CD4-positive, alpha-beta T cell (primary cell): Measurements from ENCODE around the gene FGD1. TPM values are rescaled to one million over a fixed set of nuclear protein-coding genes. Genes with fewer than 3 reads are reported as not detected.
A peak's percentile ranks its signal among the peaks of the same experiment; 100 is the strongest.

Source experiments
- ATAC-seq: fragments of 200-7000 bp; cut with Tn5 transposase; one replicate; pipeline ENCODE4 v1.10.0; 2022; ENCODE audit warnings: mild to moderate bottlenecking; ENCODE audit not compliant: poor library complexity
- CTCF ChIA-PET: fragments of 350-600 bp; sonication (Branson Sonifier 250); formaldehyde crosslinking; loops from one replicate; lab custom pipeline; 2021; ENCODE audit warnings: antibody characterized with exemption, inconsistent platforms; lab: Charles Lee
- POLR2A ChIA-PET: fragments of 350-600 bp; sonication (Branson Sonifier 250); formaldehyde crosslinking; loops from one replicate; lab custom pipeline; 2021; ENCODE audit warnings: antibody characterized with exemption, inconsistent platforms; lab: Charles Lee
- DNase-seq, 14 experiments: peaks; one replicate each; pipeline ENCODE4 v3.0.0-alpha.2; 2013 to 2020; ENCODE audit warnings: mixed read lengths in 2 of 14
- H3K27ac ChIP-seq, 2 donors: one replicate each; pipeline versions ENCODE4 v1.5.1 to v1.7.0; 2013; ENCODE audit warnings: low read length in 2 of 2, low read depth in 1 of 2, mild to moderate bottlenecking in 1 of 2
- H3K27me3 ChIP-seq, 2 experiments: 1 replicate in 1 of 2; 2 replicates in 1 of 2; pipeline versions ENCODE4 v1.6.1 to v1.7.0; 2013; ENCODE audit warnings: low read length in 2 of 2, control low read depth in 1 of 2, mild to moderate bottlenecking in 1 of 2, moderate library complexity in 1 of 2; ENCODE audit not compliant: insufficient read depth in 2 of 2, control insufficient read depth in 1 of 2
- H3K36me3 ChIP-seq: one replicate; pipeline ENCODE4 v1.6.1; 2013; ENCODE audit warnings: low read length, control low read depth; ENCODE audit not compliant: insufficient read depth
- H3K4me1 ChIP-seq: one replicate; pipeline ENCODE4 v1.6.1; 2013; ENCODE audit warnings: low read length, control low read depth; ENCODE audit not compliant: insufficient read depth
- H3K4me3 ChIP-seq: one replicate; pipeline ENCODE4 v1.5.1; 2013; ENCODE audit warnings: mild to moderate bottlenecking, low read length, moderate library complexity
- H3K9me3 ChIP-seq, 2 experiments: 1 replicate in 1 of 2; 2 replicates in 1 of 2; pipeline versions ENCODE4 v1.6.1 to v1.7.0; 2013; ENCODE audit warnings: low read length in 2 of 2, mild to moderate bottlenecking in 2 of 2, control low read depth in 1 of 2, moderate library complexity in 1 of 2; ENCODE audit not compliant: control insufficient read depth in 1 of 2, insufficient read depth in 1 of 2
- H3K27ac Mint-ChIP-seq: one replicate; pipeline ENCODE4 v1.8.0; 2020; ENCODE audit warnings: mixed read lengths
- H3K27me3 Mint-ChIP-seq: one replicate; pipeline ENCODE4 v1.8.0; 2021; ENCODE audit warnings: mixed read lengths
- H3K36me3 Mint-ChIP-seq: one replicate; pipeline ENCODE4 v1.8.0; 2021; ENCODE audit warnings: low read depth, mixed read lengths
- H3K4me1 Mint-ChIP-seq: one replicate; pipeline ENCODE4 v1.8.0; 2021; ENCODE audit warnings: low read depth, mixed read lengths
- H3K4me3 Mint-ChIP-seq: one replicate; pipeline ENCODE4 v1.8.0; 2020; ENCODE audit warnings: mild to moderate bottlenecking, mixed read lengths
- H3K9me3 Mint-ChIP-seq: one replicate; pipeline ENCODE4 v1.8.0; 2020; ENCODE audit warnings: mixed read lengths
- CTCF ChIP-seq: fragments of 200-600 bp; IDR thresholded peaks from one replicate; pipeline ENCODE4 v1.8.0; 2022; ENCODE audit warnings: antibody characterized with exemption, mild to moderate bottlenecking
- intact Hi-C, 2 experiments: fragments of 100-400 bp; cut with DNase I in 1 of 2; cut with micrococcal nuclease in 1 of 2; formaldehyde crosslinking; loops; one replicate each; pipeline versions ENCODE4 v1.15.1 to v1.9.0; 2023 to 2025; cut with DNase I, micrococcal nuclease
- total RNA-seq, 174 experiments: library from RNA in 2 of 174; stranded (reverse) in 2 of 174; gene quantifications; one replicate each; pipeline ENCODE4 v1.2.3 and lab custom pipeline; 2021 to 2026

FGD1 gene
- total RNA-seq, 2 experiments from 2014 or later = 0.06 TPM; not detected in 1

- Mint-ChIP-seq H3K9me3 (peaks cover 4% of the 10 kb centered on the region), H3K4me1 (peaks cover 38% of the 10 kb centered on the region), H3K27ac (peak overlapping the region; percentile 94), H3K4me3 (peak overlapping the region; percentile 99), H3K36me3 (peaks cover 29% of the 10 kb centered on the region), H3K27me3 (no peaks in the 10 kb centered on the region)
- H3K27me3 ChIP-seq = no peaks in the 10 kb centered on the region
- H3K4me3 ChIP-seq = peak overlapping the region; percentile 76
- peaks cover under 1% of the 10 kb centered on the region for H3K36me3 ChIP-seq
- no peak overlapping the region for H3K27ac ChIP-seq
- peaks cover 33% of the 10 kb centered on the region for H3K4me1 ChIP-seq
- DNase-seq (peak in 1 of 14 experiments; percentile 4), ATAC-seq (no peak)
- intact Hi-C loops = loop anchor here in 1 of 2 experiments (5.0 kb wide), 1 partner anchor 278 kb away; the partner anchor contains the start of gene MAGED2
- TF ChIP-seq CTCF = no peak
- POLR2A ChIA-PET = interaction anchor here (1.3 to 2.8 kb wide), 8 partner anchors 89 to 1107 kb away, joined by 4 to 47 read pairs (median 11); partner anchors contain the start of genes APEX2, FAM120C, MAGEH1 and PHF8
- CTCF ChIA-PET = no interaction called here
- no peaks in the 10 kb centered on the region for H3K9me3 ChIP-seq
Observed at GRCh38 chrX:54529151-54529550, 33.1 kb upstream of the FGD1 start.

GRCh38 chrX:54509400-54509799, 13.4 kb upstream of the FGD1 start:
- H3K27ac ChIP-seq = no peak overlapping the region
- no peak for DNase-seq
- H3K4me3 Mint-ChIP-seq = no peak overlapping the region
- H3K4me1 Mint-ChIP-seq = no peaks in the 10 kb centered on the region
- H3K4me1 ChIP-seq = no peaks in the 10 kb centered on the region
- no peaks in the 10 kb centered on the region for H3K9me3 Mint-ChIP-seq
- TF ChIP-seq CTCF = no peak
- no peak overlapping the region for H3K27ac Mint-ChIP-seq
- H3K9me3 ChIP-seq = no peaks in the 10 kb centered on the region
- ChIA-PET POLR2A (no interaction called here), CTCF (no interaction called here)
- H3K36me3 Mint-ChIP-seq = no peaks in the 10 kb centered on the region
- intact Hi-C loops = no loop called here
- H3K36me3 ChIP-seq = no peaks in the 10 kb centered on the region
- ATAC-seq = no peak
- no peak overlapping the region for H3K4me3 ChIP-seq
- H3K27me3 ChIP-seq = no peaks in the 10 kb centered on the region
- H3K27me3 Mint-ChIP-seq = peaks cover 5% of the 10 kb centered on the region

GRCh38 chrX:54496936-54497335, 902 bp upstream of the FGD1 start:
- no peak overlapping the region for H3K4me3 ChIP-seq
- Mint-ChIP-seq H3K4me3 (peak overlapping the region; percentile 80), H3K4me1 (no peaks in the 10 kb centered on the region), H3K27me3 (peaks cover 28% of the 10 kb centered on the region), H3K27ac (no peak overlapping the region), H3K9me3 (no peaks in the 10 kb centered on the region), H3K36me3 (no peaks in the 10 kb centered on the region)
- POLR2A ChIA-PET = interaction anchor here (0.6 kb wide), 1 partner anchor 25 kb away, joined by 3 read pairs; no protein-coding TSS in a partner anchor
- H3K4me1 ChIP-seq = peaks cover 7% of the 10 kb centered on the region
- H3K27ac ChIP-seq = no peak overlapping the region
- DNase-seq (no peak), ATAC-seq (no peak)
- no peak for TF ChIP-seq CTCF
- intact Hi-C loops = no loop called here
- H3K9me3 ChIP-seq = no peaks in the 10 kb centered on the region
- H3K36me3 ChIP-seq = no peaks in the 10 kb centered on the region
- peaks cover 0 to 2% of the 10 kb centered on the region in 2 experiments for H3K27me3 ChIP-seq
- CTCF ChIA-PET = no interaction called here
